Aorta (tissue), 5 donors: ENCODE data around the gene CHST2. TPM values are rescaled to one million over a fixed set of nuclear protein-coding genes. Genes with fewer than 3 reads are reported as not detected.

Experiments used
- ATAC-seq: fragments of 200-7000 bp; cut with Tn5 transposase; one replicate; pipeline ENCODE4 v1.9.1; 2022; ENCODE audit warnings: moderate library complexity; ENCODE audit not compliant: low FRiP score
- DNase-seq, 2 donors: peaks; one replicate each; pipeline ENCODE4 v3.0.0-alpha.2; 2020
- H3K27ac ChIP-seq, 2 donors: one replicate each; pipeline ENCODE4 v1.5.1; 2013; ENCODE audit warnings: low read length in 2 of 2, mild to moderate bottlenecking in 2 of 2, moderate library complexity in 2 of 2, control low read depth in 1 of 2, inconsistent platforms in 1 of 2, low read depth in 1 of 2
- H3K27me3 ChIP-seq, 2 donors: one replicate each; pipeline ENCODE4 v1.6.1; 2013; ENCODE audit warnings: control low read depth in 1 of 2, low read length in 1 of 2, mild to moderate bottlenecking in 1 of 2, moderate library complexity in 1 of 2; ENCODE audit not compliant: insufficient read depth in 2 of 2, control insufficient read depth in 1 of 2
- H3K36me3 ChIP-seq, 2 donors: one replicate each; pipeline ENCODE4 v1.6.1; 2013; ENCODE audit warnings: control low read depth in 1 of 2, low read length in 1 of 2, mild to moderate bottlenecking in 1 of 2; ENCODE audit not compliant: insufficient read depth in 2 of 2, control insufficient read depth in 1 of 2
- H3K4me1 ChIP-seq, 2 donors: one replicate each; pipeline ENCODE4 v1.6.1; 2013; ENCODE audit warnings: low read length in 2 of 2, control low read depth in 1 of 2, mild to moderate bottlenecking in 1 of 2, moderate library complexity in 1 of 2; ENCODE audit not compliant: insufficient read depth in 2 of 2, control insufficient read depth in 1 of 2
- H3K4me3 ChIP-seq, 2 donors: one replicate each; pipeline ENCODE4 v1.5.1; 2013; ENCODE audit warnings: low read length in 2 of 2, control low read depth in 1 of 2, mild to moderate bottlenecking in 1 of 2
- H3K9me3 ChIP-seq: one replicate; pipeline ENCODE4 v1.6.1; 2013; ENCODE audit warnings: mild to moderate bottlenecking, low read length; ENCODE audit not compliant: control insufficient read depth
- WGBS, 2 donors: extraction: QIAGEN DNeasy Blood & Tissue Kit; methylation state at CpG; one replicate each; pipeline ENCODE4 v1.1.7; 2013; 5-methylcytosine and 5-hydroxymethylcytosine counted together
- intact Hi-C, 2 donors: fragments of 100-400 bp; cut with DNase I; formaldehyde crosslinking; loops; one replicate each; pipeline versions ENCODE4 v1.14.2 to v1.15.0; 2022
- polyA plus RNA-seq, 2 donors: library from polyadenylated mRNA; stranded (reverse); fragments of 200-250 nt; gene quantifications; one replicate each; pipeline ENCODE4 v1.2.3, GENCODE V29; 2013
- total RNA-seq, 2 donors: library from RNA; stranded (reverse); fragmentation: NEBNext Ultra II Directional; extraction: Animal tissue kit (Norgen Biotek cat#: 25700); gene quantifications; one replicate each; pipeline ENCODE4 v1.2.1, GENCODE V29; 2021
- donor health status: healthy with polysubstance abuse.
- donor health status: Bipolar disorder and iron deficiency.
- donor health status: DM: no; HTN: no; CAD: no.
- donor health status: DM: no; HTN: no; CAD: no.
- donor health status: DM: yes; HTN: yes; CAD: no.

CHST2 gene
- total and polyA plus RNA-seq, 4 donors = 0.50 to 3.7 (median 2.7) TPM

- intact Hi-C loops = no loop called here
- WGBS, 2 donors = 95 to 99% methylated on average over 3 of the region's 3 CpGs
- ATAC-seq (no peak), DNase-seq (no peak)
- Histone ChIP-seq H3K27me3 (no peaks in the 10 kb centered on the region), H3K4me3 (no peak overlapping the region), H3K4me1 (no peaks in the 10 kb centered on the region), H3K36me3 (no peaks in the 10 kb centered on the region), H3K27ac (no peak overlapping the region), H3K9me3 (no peaks in the 10 kb centered on the region)
These were observed 19.4 kb downstream of the CHST2 start for GRCh38 chr3:143138953-143139352.

GRCh38 chr3:143139762-143140161, 20.2 kb downstream of the CHST2 start:
- intact Hi-C loops = no loop called here
- peak; percentile 59 for ATAC-seq
- H3K27ac ChIP-seq = no peak overlapping the region
- DNase-seq = peak in 1 of 2 donors; percentile 46
- no peaks in the 10 kb centered on the region for H3K9me3 ChIP-seq
- no peaks in the 10 kb centered on the region for H3K36me3 ChIP-seq
- no peak overlapping the region for H3K4me3 ChIP-seq
- H3K4me1 ChIP-seq = no peaks in the 10 kb centered on the region
- WGBS, 2 donors = 44 to 46% methylated on average over 7 of the region's 7 CpGs
- no peaks in the 10 kb centered on the region for H3K27me3 ChIP-seq

- no peak for ATAC-seq
- Histone ChIP-seq H3K27ac (no peak overlapping the region), H3K4me1 (no peaks in the 10 kb centered on the region), H3K27me3 (no peaks in the 10 kb centered on the region), H3K9me3 (no peaks in the 10 kb centered on the region), H3K4me3 (no peak overlapping the region), H3K36me3 (no peaks in the 10 kb centered on the region)
- intact Hi-C loops = no loop called here
- WGBS, 2 donors = 92 to 95% methylated on average over 6 of the region's 6 CpGs
- DNase-seq = no peak
These were observed 21.0 kb downstream of the CHST2 start for GRCh38 chr3:143140550-143140949.

- intact Hi-C loops = no loop called here
These were observed 22.8 kb downstream of the CHST2 start for GRCh38 chr3:143142354-143142753.

GRCh38 chr3:143145906-143146305, 26.3 kb downstream of the CHST2 start:
- no peak overlapping the region for H3K4me3 ChIP-seq
- no peak for DNase-seq
- H3K27ac ChIP-seq = no peak overlapping the region
- H3K36me3 ChIP-seq = no peaks in the 10 kb centered on the region
- H3K9me3 ChIP-seq = no peaks in the 10 kb centered on the region
- ATAC-seq = no peak
- intact Hi-C loops = no loop called here
- WGBS, 2 donors = 80 to 81% methylated on average over 4 of the region's 4 CpGs
- H3K27me3 ChIP-seq = no peaks in the 10 kb centered on the region
- H3K4me1 ChIP-seq = no peaks in the 10 kb centered on the region

More at GRCh38 chr3:143142354-143142753, 22.8 kb downstream of the CHST2 start:
- H3K36me3 ChIP-seq = no peaks in the 10 kb centered on the region
- 89 to 93% methylated on average over 17 of the region's 17 CpGs for WGBS, 2 donors
- no peaks in the 10 kb centered on the region for H3K4me1 ChIP-seq
- no peak overlapping the region for H3K27ac ChIP-seq
- ATAC-seq = no peak
- no peak for DNase-seq
- no peaks in the 10 kb centered on the region for H3K9me3 ChIP-seq
- no peak overlapping the region for H3K4me3 ChIP-seq
- no peaks in the 10 kb centered on the region for H3K27me3 ChIP-seq

- Histone ChIP-seq H3K27me3 (no peaks in the 10 kb centered on the region), H3K27ac (no peak overlapping the region), H3K4me1 (no peaks in the 10 kb centered on the region), H3K4me3 (no peak overlapping the region), H3K9me3 (no peaks in the 10 kb centered on the region), H3K36me3 (no peaks in the 10 kb centered on the region)
- intact Hi-C loops = no loop called here
- ATAC-seq = no peak
- WGBS, 2 donors = 48 to 52% methylated on average over 12 of the region's 12 CpGs
- DNase-seq = no peak
These were observed 27.1 kb downstream of the CHST2 start for GRCh38 chr3:143146486-143147274.

- H3K27ac ChIP-seq = no peak overlapping the region
- H3K4me3 ChIP-seq = no peak overlapping the region
- no peaks in the 10 kb centered on the region for H3K36me3 ChIP-seq
- intact Hi-C loops = no loop called here
- ATAC-seq (no peak), DNase-seq (no peak)
- no peaks in the 10 kb centered on the region for H3K9me3 ChIP-seq
- 81 to 92% methylated on average over 2 of the region's 2 CpGs for WGBS, 2 donors
- H3K27me3 ChIP-seq = no peaks in the 10 kb centered on the region
- no peaks in the 10 kb centered on the region for H3K4me1 ChIP-seq
These were observed 28.1 kb downstream of the CHST2 start for GRCh38 chr3:143147707-143148106.

GRCh38 chr3:143150071-143150470, 30.5 kb downstream of the CHST2 start:
- WGBS, 2 donors = 93 to 96% methylated on average over 3 of the region's 3 CpGs

GRCh38 chr3:143151004-143151731, 31.6 kb downstream of the CHST2 start:
- H3K36me3 ChIP-seq = no peaks in the 10 kb centered on the region
- intact Hi-C loops = no loop called here
- ATAC-seq = peak; percentile 74
- H3K27me3 ChIP-seq = no peaks in the 10 kb centered on the region
- no peak overlapping the region for H3K27ac ChIP-seq
- H3K9me3 ChIP-seq = no peaks in the 10 kb centered on the region
- DNase-seq = no peak
- 87 to 94% methylated on average over 7 of the region's 7 CpGs for WGBS, 2 donors
- no peak overlapping the region for H3K4me3 ChIP-seq
- H3K4me1 ChIP-seq = no peaks in the 10 kb centered on the region

More at GRCh38 chr3:143150071-143150470, 30.5 kb downstream of the CHST2 start:
- H3K9me3 ChIP-seq = no peaks in the 10 kb centered on the region
- no peaks in the 10 kb centered on the region for H3K36me3 ChIP-seq
- ATAC-seq (no peak), DNase-seq (no peak)
- H3K4me3 ChIP-seq = no peak overlapping the region
- no peak overlapping the region for H3K27ac ChIP-seq
- H3K27me3 ChIP-seq = no peaks in the 10 kb centered on the region
- no peaks in the 10 kb centered on the region for H3K4me1 ChIP-seq
- intact Hi-C loops = no loop called here
